ACC112 (cell line): ENCODE data around the gene BTBD16.

Source experiments
- H2AFZ ChIP-seq: fragments of 200-600 bp; sonication (generic); one replicate; pipeline ENCODE4 v1.6.0; 2017; ENCODE audit warnings: antibody characterized with exemption, low read length; ENCODE audit not compliant: unreplicated experiment
- H3K27ac ChIP-seq: fragments of 200-600 bp; sonication (generic); 2 replicates; pipeline ENCODE4 v1.5.1; 2014; ENCODE audit warnings: low read depth, mild to moderate bottlenecking, antibody characterized with exemption, low read length, moderate library complexity
- H3K27me3 ChIP-seq: fragments of 200-600 bp; sonication (generic); 2 replicates; pipeline ENCODE4 v1.6.1; 2014; ENCODE audit warnings: mild to moderate bottlenecking, antibody characterized with exemption, low read length, moderate library complexity, mixed read lengths; ENCODE audit not compliant: insufficient read depth
- H3K36me3 ChIP-seq: fragments of 200-600 bp; sonication (generic); 2 replicates; pipeline ENCODE4 v1.6.1; 2016; ENCODE audit warnings: mild to moderate bottlenecking, antibody characterized with exemption, low read length, moderate library complexity, mixed read lengths; ENCODE audit not compliant: insufficient read depth
- H3K4me1 ChIP-seq: fragments of 200-600 bp; sonication (generic); one replicate; pipeline ENCODE4 v1.6.1; 2016; ENCODE audit warnings: low read length, mixed read lengths; ENCODE audit not compliant: insufficient read depth, unreplicated experiment, control insufficient read depth
- H3K4me3 ChIP-seq: fragments of 200-600 bp; sonication (generic); 2 replicates; pipeline ENCODE4 v1.5.1; 2014; ENCODE audit warnings: mild to moderate bottlenecking, low read depth, low read length
- H3K79me2 ChIP-seq: fragments of 200-600 bp; sonication (generic); one replicate; pipeline ENCODE4 v1.6.0; 2016; ENCODE audit warnings: low read length; ENCODE audit not compliant: control insufficient read depth, unreplicated experiment, insufficient read depth

BTBD16 gene

GRCh38 chr10:122375679-122376160, 104.6 kb downstream of the BTBD16 start:
- peak overlapping the region; percentile 66; the same call in 1 of the 2 replicates for H3K27ac ChIP-seq
- H3K4me1 ChIP-seq = peaks cover 3% of the 10 kb centered on the region
- H3K79me2 ChIP-seq = peaks cover 38% of the 10 kb centered on the region
- H3K4me3 ChIP-seq = peak overlapping the region; percentile 99
- no peaks in the 10 kb centered on the region for H3K27me3 ChIP-seq
- peak overlapping the region; percentile 94 for H2AFZ ChIP-seq
- H3K36me3 ChIP-seq = 0 out of 2 replicates have a peak, but pooled peaks cover 3% of the 10 kb centered on the region

- no peaks in the 10 kb centered on the region for H3K27me3 ChIP-seq
- H3K4me3 ChIP-seq = peak overlapping the region; percentile 99
- H3K79me2 ChIP-seq = peaks cover 44% of the 10 kb centered on the region
These were observed 105.4 kb downstream of the BTBD16 start for GRCh38 chr10:122376364-122376961.

GRCh38 chr10:122379041-122379440, 107.9 kb downstream of the BTBD16 start:
- no peak overlapping the region for H2AFZ ChIP-seq
- 0 out of 2 replicates have a peak, but pooled peaks cover 3% of the 10 kb centered on the region for H3K36me3 ChIP-seq
- H3K4me1 ChIP-seq = no peaks in the 10 kb centered on the region
- no peak overlapping the region for H3K4me3 ChIP-seq
- H3K27me3 ChIP-seq = no peaks in the 10 kb centered on the region
- H3K79me2 ChIP-seq = peaks cover 50% of the 10 kb centered on the region
- no peak overlapping the region for H3K27ac ChIP-seq

More at GRCh38 chr10:122376364-122376961, 105.4 kb downstream of the BTBD16 start:
- no peak overlapping the region for H2AFZ ChIP-seq
- no peak overlapping the region for H3K27ac ChIP-seq
- peaks cover 3% of the 10 kb centered on the region for H3K4me1 ChIP-seq
- 0 out of 2 replicates have a peak, but pooled peaks cover 3% of the 10 kb centered on the region for H3K36me3 ChIP-seq

GRCh38 chr10:122379537-122379936, 108.4 kb downstream of the BTBD16 start:
- H3K36me3 ChIP-seq = 0 out of 2 replicates have a peak, but pooled peaks cover 3% of the 10 kb centered on the region
- H3K79me2 ChIP-seq = peaks cover 51% of the 10 kb centered on the region
- H3K4me1 ChIP-seq = no peaks in the 10 kb centered on the region
- H3K27me3 ChIP-seq = no peaks in the 10 kb centered on the region
- H3K4me3 ChIP-seq = no peak overlapping the region
- H2AFZ ChIP-seq = no peak overlapping the region
- no peak overlapping the region for H3K27ac ChIP-seq

- peaks cover 47% of the 10 kb centered on the region for H3K79me2 ChIP-seq
These were observed 109.6 kb downstream of the BTBD16 start for GRCh38 chr10:122380703-122381102.

GRCh38 chr10:122381680-122382079, 110.6 kb downstream of the BTBD16 start:
- H3K36me3 ChIP-seq = 0 out of 2 replicates have a peak, but pooled peaks cover 3% of the 10 kb centered on the region
- H3K27ac ChIP-seq = no peak overlapping the region
- H3K4me1 ChIP-seq = no peaks in the 10 kb centered on the region
- H3K27me3 ChIP-seq = no peaks in the 10 kb centered on the region
- no peak overlapping the region for H3K4me3 ChIP-seq
- peaks cover 49% of the 10 kb centered on the region for H3K79me2 ChIP-seq
- H2AFZ ChIP-seq = no peak overlapping the region

More at GRCh38 chr10:122380703-122381102, 109.6 kb downstream of the BTBD16 start:
- Histone ChIP-seq H3K27ac (no peak overlapping the region), H3K27me3 (no peaks in the 10 kb centered on the region), H2AFZ (no peak overlapping the region), H3K4me1 (no peaks in the 10 kb centered on the region), H3K36me3 (0 out of 2 replicates have a peak, but pooled peaks cover 3% of the 10 kb centered on the region), H3K4me3 (no peak overlapping the region)

- Histone ChIP-seq H3K27ac (no peak overlapping the region), H3K36me3 (no peaks in the 10 kb centered on the region), H3K27me3 (no peaks in the 10 kb centered on the region), H2AFZ (no peak overlapping the region), H3K4me3 (no peak overlapping the region), H3K4me1 (no peaks in the 10 kb centered on the region), H3K79me2 (peaks cover 49% of the 10 kb centered on the region)
These were observed 115.4 kb downstream of the BTBD16 start for GRCh38 chr10:122386514-122386913.

- Histone ChIP-seq H3K27me3 (no peaks in the 10 kb centered on the region), H3K79me2 (peaks cover 52% of the 10 kb centered on the region)
These were observed 116.5 kb downstream of the BTBD16 start for GRCh38 chr10:122387572-122387971.

More at GRCh38 chr10:122387572-122387971, 116.5 kb downstream of the BTBD16 start:
- H3K4me3 ChIP-seq = no peak overlapping the region
- H3K36me3 ChIP-seq = no peaks in the 10 kb centered on the region
- H3K27ac ChIP-seq = no peak overlapping the region
- H3K4me1 ChIP-seq = no peaks in the 10 kb centered on the region
- no peak overlapping the region for H2AFZ ChIP-seq
